VCaP (cell line): ENCODE data around the gene THRB.
"Not testable (repeated sequence)": the region's sequence is repeated elsewhere in the genome, so short reads cannot be mapped to it uniquely, and the experiment has no call there.

Experiments used
- H3K27ac ChIP-seq: fragments of 450-650 bp; 2 replicates; pipeline ENCODE4 v1.5.1; 2017
- TF ChIP-seq, protein P1 (sequence below): fragments of 450-650 bp; conservative IDR thresholded peaks from 2 replicates; pipeline ENCODE4 v1.5.1; 2017; ENCODE audit warnings: mild to moderate bottlenecking, moderate library complexity

The THRB gene

GRCh38 chr3:24415824-24416223 is 78.8 kb downstream of the THRB start:
- TF ChIP-seq, protein P1, sequence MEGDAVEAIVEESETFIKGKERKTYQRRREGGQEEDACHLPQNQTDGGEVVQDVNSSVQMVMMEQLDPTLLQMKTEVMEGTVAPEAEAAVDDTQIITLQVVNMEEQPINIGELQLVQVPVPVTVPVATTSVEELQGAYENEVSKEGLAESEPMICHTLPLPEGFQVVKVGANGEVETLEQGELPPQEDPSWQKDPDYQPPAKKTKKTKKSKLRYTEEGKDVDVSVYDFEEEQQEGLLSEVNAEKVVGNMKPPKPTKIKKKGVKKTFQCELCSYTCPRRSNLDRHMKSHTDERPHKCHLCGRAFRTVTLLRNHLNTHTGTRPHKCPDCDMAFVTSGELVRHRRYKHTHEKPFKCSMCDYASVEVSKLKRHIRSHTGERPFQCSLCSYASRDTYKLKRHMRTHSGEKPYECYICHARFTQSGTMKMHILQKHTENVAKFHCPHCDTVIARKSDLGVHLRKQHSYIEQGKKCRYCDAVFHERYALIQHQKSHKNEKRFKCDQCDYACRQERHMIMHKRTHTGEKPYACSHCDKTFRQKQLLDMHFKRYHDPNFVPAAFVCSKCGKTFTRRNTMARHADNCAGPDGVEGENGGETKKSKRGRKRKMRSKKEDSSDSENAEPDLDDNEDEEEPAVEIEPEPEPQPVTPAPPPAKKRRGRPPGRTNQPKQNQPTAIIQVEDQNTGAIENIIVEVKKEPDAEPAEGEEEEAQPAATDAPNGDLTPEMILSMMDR = no peak
- peak overlapping the region; percentile 6; the same call in 1 of the 2 replicates for H3K27ac ChIP-seq

GRCh38 chr3:24413662-24414061 is 81.0 kb downstream of the THRB start:
- not testable (repeated sequence) for H3K27ac ChIP-seq

DNA sequence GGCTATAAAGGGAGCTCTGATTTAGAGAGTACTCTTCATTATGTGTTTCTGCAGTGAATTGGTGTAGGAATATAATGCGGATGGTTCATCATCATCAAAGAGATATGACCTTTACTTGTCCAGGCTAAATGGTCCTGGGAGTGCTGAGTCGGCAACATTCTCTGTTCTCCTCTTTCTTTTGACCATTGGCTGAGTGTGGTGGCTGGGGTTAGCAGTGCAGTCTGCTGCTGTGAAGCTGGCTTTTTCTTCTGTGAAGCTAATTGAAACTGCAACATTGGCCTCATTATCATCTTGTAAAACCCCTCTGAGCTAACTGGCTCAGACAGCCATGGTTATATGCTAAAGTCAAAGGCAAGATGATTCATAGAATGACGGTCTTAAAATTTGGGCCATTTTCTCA is 83.8 kb downstream of the THRB start:
- TF ChIP-seq, protein P1 = no peak

DNA sequence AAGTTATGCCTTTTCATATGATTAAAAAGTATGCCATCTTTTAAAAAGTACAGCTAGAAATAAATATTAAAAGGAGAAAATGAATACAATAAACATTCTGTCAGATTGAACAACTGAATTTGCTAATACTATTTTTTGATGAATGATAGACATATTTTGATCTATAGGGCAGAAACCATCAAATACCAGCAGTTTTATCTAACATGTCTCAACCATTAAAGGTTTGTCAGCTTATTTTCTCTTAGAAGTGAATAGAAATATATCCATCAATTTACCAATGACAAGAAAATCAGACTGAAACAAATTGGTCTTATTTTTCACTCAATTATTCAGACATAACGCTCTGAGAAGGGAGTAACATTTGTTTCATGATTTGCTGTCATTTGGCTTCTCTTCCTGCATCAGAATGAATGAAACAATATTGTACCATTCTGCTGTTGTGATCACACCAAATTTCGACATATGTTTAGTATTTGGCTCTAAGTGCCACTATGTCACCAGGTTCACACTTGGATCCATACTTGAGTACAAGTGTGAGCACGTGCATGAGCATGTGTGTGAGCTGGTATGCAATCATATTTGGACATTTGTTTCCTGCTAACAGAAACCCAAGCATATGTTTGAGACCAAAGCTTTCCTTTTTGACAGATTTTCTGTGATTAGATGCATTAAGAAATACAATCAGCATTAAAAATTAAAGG is 86.5 kb downstream of the THRB start:
- H3K27ac ChIP-seq = no peak overlapping the region
- TF ChIP-seq, protein P1 = no peak

More for the DNA sequence above, 83.8 kb downstream of the THRB start:
- no peak overlapping the region for H3K27ac ChIP-seq

DNA sequence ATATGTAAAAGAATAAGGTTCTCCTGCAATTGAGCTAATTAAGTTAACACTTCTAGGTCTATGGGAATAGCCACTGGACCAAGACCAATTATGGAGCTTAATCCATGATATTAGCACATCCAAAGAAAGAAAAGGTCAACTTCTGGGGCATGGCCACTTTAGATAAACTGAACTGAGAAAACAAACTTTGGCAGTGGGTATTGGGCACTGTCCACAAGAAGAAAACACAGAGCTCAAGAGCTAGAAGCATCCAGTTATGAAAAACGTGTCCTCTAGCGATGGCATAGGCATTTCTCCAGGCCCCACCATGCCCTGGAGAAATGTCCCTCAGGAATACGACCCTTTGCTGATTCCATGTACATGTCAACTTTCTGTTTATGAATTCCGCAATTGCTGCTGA is 87.8 kb downstream of the THRB start:
- TF ChIP-seq, protein P1 = no peak
- no peak overlapping the region for H3K27ac ChIP-seq

GRCh38 chr3:24405057-24405456 is 89.6 kb downstream of the THRB start:
- TF ChIP-seq, protein P1 = no peak
- H3K27ac ChIP-seq = peak overlapping the region; percentile 0; the same call in 1 of the 2 replicates

GRCh38 chr3:24401811-24402185 is 92.9 kb downstream of the THRB start:
- TF ChIP-seq, protein P1 = no peak
- peak overlapping the region; percentile 76 for H3K27ac ChIP-seq

DNA sequence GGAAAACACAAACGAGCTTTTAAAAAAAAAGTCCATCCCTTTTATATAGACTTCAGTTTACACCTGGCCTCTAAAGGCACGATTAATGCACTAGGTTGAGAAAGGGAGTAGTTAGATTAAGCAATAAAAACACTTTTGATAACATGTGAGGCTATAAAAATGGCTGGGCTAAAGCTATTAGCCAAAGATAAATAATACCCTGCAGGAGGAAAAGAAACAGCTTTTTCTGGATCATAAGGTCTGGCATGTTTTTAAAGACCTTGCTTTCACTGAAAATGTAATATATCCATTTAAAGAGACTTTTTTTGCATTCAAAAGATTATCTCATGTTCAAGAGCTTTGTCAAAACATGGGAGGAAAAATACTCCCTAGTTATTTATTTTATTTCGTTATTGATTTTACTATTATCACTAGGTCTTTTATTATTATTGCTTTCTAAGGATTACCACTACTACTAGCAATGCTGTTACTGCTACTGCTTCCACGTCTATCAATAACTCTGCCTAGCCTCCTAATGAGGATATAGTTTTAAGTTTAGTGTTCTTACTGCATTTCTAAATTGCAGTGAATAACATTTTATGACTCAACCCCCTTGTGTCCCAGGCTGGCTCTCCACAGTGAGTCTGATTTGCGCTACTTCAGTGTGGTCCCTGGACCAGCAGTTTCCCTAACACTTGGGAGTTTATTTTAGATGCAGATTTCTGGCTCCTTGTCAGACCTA is 93.4 kb downstream of the THRB start:
- TF ChIP-seq, protein P1 = no peak
- H3K27ac ChIP-seq = peak overlapping the region; percentile 76
